ENCODE measurements around the gene SDK2. TPM values are rescaled to one million over a fixed set of nuclear protein-coding genes. Genes with fewer than 3 reads are reported as not detected.

SDK2 gene
- total RNA-seq, 1 experiment from 2014 or later = 0.46 TPM

DNA sequence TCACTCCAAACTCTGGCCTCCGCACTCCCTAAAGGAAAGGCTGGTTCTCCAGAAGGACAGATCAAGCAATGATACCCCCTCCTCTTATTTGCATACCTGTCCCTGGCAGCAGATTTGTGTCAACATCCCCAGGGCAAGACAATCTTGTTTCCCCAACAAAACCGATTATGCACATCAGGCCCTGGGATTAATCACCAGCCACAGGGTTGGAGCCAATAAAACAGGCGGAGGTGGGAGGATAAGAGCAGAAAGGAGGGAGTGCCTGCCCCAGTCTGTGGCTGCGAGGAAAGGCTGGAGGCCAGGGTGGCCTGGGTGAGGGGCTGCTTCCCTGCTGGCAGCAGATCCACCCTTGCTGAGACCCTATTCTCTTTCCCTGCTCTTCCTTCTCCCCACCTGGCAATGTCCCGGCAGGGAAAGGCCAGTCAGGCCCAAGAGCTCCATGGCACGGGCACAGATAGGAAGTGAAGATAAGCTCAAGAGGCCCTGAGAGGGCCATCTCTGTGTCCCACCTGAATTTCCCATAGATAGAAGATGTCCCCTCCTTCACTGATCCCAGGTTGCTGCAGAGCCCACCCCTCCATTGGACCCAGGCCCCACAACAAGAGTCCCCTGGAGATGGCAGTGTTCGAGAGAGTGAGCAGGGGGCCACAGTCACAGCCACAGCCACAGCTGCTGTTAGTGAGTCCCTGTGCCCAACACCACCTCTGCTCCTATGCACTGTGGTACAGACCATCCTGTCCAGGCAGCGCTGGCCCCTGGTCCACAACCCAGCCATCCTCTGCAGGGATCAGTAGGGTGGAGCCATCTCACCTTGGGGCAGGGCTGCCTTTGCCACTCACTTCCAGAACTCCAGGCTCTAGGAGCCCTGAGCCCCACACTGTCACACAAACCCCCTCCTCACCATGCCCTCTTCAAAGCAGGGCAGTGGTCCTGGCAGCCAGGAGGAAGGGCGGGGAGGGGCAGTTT, 137.5 kb downstream of the SDK2 start:
- DNase-seq (ENCODE audit: low spot score) = no peak

DNA sequence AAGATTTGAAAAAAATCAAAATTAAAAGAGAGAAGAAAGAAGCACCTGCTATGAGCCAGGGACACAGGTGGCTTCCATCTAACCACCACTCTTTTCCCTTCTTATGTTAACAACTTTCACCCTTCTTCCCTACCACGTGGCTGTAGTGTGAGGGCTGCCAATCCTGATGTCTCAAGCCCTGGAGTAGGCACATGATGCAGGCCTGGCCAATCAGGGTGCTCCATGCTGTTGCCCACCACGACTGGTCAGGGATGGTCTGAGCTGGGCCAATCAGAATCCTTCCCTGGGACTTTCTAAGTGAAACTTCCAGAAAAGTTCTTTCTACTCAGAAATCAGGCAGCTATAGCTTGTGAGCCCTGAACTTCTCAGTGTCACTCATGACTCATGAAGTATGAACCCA, 140.7 kb downstream of the SDK2 start:
- no peak for DNase-seq (ENCODE audit: low spot score)

DNA sequence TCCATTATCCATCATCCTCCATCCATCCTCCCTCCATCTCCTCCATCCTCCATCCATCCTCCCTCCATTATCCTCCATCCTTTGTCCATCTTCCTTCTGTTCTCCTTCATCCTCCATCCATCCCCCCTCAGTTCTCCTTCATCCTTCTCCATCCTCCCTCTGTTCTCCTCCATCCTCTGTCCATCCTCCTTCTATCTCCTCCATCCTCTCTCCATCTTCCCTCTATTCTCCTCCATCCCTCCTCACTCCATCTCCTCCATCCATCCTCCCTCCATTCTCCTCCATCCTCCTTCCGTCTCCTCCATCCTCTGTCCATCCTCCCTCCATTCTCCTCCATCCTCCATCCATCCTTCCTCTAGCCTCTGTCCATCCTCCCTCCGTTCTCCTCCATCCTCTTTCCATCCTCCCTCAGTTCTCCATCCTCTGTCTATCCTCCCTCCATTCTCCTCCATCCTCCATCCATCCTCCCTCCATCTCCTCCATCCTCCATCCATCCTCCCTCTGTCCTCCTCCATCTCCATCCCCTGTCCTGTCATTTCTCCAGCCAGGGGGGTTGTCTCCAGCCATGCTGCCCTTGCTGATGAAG, 143.7 kb downstream of the SDK2 start:
- DNase-seq (ENCODE audit: low spot score) = no peak

DNA sequence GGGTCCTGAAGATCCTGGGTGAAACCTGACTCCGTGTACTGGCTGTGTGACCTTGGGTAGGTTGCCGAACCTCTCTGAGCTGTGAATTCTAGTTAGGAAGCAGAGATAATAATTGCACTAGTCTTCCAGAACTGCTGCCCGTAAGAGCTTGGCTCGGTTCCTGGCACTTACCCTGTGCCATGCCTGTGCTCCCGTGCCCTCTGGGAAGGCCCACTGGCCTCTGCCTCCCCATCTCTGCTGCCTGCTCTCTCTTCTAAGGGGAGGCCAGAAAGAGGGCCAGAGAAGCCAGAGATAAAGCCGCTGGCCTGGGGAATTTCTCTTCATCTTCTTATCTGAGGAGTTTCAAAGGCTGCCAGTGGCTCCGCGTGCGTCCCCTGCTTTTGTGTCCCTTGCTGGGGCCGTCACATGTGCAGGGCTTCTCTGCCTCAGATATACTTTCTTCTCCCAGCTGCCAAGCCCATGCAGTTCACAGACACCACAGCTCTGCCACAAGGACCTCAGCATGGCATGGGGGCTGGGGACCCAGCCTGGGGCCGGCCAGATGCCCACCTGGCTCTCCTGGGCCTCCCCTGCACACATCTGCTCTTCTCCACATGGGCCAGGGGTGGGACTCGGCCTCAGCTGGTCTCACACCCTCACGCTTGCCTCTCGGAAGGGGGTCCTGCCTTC, 145.2 kb downstream of the SDK2 start:
- DNase-seq (ENCODE audit: low spot score) = no peak

DNA sequence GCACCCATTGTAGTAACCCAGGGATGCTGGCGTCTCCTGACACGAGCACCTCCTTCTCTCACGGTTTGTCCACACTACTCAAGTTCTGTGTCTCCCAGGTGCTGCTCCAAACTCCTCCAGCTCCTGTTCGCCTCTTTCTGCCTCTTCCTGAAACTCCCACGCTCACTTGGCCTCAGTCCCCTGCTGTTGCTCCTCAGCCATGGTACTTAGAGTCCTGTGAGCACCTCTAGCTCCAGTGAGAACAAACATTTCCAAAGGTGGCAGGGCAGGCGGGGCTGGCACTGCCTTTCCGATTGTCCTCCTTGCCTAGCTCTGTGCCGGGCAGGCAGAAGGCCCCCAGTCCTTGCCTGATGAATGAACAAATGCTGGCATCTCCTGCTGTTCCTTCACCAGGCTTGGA, 146.1 kb downstream of the SDK2 start:
- no peak for DNase-seq (ENCODE audit: low spot score)

DNA sequence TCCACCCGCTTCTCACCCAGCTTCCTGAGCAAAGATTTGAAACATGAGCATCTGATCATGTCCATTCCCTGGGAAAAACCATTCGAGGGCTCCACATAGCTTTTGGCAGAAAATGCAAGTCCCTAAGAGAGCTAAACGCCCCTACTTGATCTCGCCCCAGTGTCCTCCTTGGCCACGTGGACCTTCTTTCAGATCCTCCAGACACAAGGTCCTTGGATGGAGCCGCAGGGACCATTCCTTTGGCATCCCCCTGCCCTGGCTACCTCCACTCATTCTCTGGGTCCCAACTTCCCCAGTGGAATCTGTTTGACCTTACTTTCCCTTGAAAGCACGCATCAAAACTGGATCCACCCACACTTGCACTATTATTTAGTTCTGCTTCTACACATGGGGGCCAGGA, 146.5 kb downstream of the SDK2 start:
- no peak for DNase-seq (ENCODE audit: low spot score)

DNA sequence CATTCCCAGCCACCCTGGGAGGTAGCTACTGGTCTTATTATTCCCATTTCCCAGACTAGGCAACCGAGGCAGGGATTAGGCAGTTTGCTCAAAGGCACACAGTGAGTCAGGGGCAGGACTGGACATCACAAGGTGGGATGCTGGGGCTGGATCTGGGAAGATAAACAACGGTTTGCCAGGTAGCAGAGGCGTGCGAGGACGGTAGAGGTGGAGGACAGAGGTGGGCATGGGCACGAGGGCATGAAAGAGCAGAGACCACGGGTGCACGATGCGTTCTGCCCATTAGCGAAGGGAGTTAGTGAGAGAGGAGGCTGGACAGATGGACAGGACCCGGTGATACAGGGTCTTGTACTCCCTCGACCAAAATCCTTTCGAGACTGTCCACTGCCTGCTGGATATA, 148.0 kb downstream of the SDK2 start:
- no peak for DNase-seq (ENCODE audit: low spot score)

DNA sequence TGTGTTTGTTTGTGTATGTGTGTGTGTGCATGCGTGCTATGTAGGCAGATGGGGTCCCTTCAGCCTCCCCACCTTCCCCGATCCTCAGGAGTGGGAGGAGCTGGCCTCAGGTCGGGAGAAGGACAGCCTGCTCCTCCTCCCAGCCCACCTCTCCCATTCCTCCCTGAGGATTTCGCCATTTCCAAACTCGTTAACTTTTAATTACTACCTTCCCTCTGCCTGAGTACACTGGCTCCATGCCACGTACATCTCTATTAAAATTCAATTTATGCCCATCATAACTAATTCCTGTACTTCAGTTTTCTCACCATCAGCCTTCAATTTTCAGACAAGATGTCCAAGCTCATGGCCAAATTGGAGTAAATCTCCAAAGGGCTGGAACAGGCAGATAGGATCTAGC, 148.6 kb downstream of the SDK2 start:
- DNase-seq (ENCODE audit: low spot score) = no peak

DNA sequence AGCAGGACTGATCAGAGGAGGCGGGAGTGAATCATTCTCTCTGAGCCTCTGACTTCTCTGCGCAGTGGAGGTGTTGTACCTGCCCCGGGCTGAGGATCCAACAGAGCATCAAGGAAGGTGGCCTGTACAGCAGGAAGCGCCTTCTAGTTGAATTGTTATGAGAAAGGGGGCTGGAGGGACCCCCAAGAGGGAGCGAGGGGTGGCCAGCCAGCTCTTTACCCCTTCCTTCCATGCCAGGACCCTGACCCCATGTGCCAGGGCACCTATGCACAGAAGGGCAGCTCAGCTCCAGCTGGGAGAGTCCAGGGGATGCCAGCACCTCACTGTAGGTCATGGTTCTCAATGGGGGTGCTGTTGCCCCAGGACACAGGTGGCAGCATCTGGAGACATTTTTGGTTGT, 149.3 kb downstream of the SDK2 start:
- no peak for DNase-seq (ENCODE audit: low spot score)

DNA sequence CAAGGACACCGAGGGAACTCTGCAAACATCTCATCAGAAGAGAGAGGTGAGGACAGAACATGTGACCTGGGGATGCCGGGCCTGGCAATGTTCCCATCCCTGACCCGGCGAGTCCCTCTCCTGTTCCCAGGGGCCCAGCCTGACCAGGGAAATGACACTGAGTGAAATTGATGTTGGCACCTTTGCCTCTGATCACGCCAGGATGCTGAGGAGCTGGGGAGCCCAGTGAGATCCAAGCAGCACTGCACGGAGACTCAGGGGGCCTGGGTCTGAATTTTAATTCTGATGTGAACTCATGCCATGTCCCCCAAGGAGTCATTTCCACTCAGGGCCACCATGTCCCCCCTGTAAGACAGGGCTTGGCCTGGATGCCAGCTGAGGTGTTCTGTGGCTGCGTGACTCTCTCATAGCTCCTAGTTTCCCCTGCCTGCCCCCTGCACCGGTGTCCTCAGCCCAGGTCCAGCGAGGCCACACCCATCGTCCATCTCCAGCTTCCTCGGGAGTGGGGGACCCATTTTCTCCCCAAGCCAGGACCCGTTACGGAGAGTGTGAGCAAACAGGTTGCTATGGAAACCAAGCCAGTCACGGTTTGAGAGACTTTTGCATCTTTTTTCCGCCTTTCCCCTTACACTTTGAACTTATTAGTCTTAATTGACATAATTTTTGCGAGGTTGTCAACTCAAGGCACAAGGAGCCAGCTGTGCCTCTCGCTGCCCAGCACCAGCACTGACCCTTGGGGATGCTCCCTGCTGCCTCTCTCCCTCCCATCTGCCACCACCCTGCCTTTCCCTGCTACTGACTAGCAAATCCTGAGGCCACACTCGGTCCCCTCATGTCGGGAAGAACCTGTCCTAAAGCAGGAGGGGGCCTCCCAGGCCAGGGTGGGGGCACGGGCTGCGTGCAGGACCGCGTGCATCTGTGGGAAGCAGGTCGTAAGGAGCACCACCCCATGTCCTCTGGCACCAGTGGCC, 150.0 kb downstream of the SDK2 start:
- DNase-seq (ENCODE audit: low spot score) = no peak

DNA sequence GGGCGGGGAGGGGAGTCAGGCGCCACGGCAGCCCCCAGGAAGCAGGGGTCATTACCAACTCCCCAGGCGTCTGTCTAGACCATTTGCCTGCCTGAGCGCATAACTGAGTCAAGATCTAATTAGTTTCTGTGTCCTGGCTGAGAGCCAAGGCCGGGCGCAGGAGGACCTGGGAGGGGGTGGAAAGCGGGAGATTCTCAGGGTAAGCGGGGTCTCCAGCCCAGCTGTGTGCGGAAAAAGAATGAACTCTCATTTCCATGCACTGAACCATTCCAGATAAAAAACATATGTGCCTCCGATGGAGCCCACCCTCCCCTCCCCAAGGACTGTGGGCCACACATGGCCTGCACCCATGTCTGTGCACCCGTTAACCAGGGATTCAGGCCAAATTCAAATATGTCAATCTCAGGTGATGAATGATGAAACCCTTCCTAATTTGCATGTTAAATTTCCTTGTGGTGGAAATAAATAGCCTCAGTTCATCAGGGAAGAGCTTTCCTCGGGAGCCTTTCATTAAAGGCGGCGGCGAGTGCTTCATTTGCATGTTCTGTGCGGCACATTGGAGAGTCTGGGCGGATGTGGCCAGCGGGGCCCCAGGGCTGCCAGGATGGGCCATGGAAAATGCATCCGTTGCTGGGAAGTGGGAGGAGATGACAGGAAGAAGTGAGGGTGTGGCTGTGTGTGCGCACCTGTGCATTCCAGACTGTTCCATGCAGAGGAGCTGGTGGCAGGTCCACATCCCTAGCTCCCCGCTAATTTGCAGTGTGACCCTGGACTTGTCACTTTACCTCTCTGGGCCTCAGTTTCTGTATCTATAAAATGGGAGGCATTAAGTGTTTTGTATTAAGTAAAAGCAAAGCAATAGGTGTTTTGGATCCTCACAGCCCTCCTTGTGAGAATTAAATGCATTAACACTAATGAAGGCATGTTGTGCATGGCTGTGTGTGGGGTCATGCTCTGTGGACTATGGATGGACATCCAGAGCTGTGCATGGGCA, 151.1 kb downstream of the SDK2 start:
- DNase-seq (ENCODE audit: low spot score) = no peak

DNA sequence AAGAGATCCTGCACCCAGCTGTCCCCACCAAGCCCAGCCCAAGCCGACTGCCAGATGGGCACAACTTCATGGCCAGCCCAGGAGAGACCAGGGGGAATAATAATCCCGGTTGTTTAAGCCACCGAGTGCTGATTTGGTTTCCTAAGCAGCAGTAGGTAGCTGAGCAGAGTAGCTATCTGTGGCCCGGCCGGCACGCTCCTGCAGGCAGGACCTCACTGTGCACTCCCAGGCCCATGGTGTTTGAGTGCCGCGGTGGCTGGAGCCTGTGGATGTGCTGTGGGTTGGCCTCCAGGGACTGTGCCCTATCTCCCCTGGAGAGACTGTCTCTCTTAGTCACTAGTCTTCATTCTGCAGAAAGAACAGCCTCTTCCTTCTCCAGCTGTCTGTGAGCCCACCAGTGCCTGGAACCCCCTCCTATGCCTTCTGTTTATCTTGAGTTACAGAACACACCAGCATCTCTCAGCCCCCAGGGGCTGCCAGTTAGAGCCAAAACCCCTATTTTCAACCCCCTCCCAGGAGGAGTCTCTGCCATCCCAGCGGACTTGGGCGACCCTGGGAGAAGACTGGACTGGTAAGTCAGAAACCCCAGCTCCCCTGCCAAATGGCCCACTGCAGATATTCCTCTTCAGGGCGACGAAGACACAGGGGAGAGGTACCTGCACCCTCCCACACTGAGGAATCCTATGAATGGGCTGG, 152.0 kb downstream of the SDK2 start:
- no peak for DNase-seq (ENCODE audit: low spot score)

DNA sequence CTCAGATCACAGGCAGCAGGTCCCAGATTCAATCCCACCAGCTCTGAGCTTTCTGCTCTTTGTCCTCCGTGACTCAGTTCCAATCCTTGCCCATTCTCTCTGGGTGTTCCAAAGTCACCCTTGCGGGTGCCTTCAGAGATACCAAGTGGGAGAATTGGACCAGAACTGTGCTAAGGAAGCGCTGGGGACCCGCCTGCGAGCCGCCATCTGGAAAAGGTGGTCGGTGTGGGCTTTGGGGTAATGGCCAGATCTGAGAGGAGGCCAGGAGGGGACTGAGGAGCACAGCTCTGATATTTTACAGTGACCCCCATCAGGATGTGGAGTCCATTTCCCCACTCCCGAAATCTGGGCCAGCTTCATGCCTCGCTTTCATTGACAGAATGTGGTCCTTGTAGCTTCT, 152.6 kb downstream of the SDK2 start:
- no peak for DNase-seq (ENCODE audit: low spot score)

DNA sequence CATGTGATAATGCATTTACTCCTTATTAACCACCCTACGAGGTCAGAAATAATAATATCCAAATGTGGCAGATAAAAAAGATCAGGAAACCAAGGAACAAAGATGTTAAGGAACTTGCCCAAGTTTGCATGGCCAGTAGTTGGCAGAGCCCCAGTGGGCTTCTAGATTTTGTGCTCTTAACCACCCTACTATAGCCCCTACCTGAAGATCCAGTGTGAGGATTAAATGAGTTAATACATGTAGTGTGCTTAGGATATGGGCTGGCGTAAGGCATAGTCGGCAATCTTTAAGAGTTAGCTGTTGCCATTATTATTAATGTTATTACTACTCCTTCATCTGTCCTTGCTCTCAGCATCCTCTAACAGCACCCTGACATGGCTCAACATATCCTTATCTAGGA, 153.4 kb downstream of the SDK2 start:
- DNase-seq (ENCODE audit: low spot score) = no peak

DNA sequence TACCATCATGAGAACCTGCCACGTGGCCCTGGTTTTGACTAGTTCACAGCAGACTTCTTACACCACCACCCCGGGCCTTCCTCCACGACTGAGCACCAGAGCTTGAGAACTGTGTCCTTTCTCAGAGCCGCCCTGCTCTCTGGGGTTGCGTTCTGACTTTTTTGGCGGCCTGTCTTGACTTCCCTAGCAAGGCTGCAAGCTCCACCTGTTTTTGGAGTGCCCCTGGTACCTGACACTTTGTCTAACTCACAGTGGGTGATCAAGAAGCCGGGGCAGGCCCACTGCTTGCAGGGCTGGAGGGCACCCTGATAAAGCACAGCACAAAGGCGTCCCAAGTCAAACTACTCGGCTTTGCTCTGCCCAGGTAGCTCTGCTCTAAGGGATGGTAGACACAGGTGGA, 154.3 kb downstream of the SDK2 start:
- no peak for DNase-seq (ENCODE audit: low spot score)

DNA sequence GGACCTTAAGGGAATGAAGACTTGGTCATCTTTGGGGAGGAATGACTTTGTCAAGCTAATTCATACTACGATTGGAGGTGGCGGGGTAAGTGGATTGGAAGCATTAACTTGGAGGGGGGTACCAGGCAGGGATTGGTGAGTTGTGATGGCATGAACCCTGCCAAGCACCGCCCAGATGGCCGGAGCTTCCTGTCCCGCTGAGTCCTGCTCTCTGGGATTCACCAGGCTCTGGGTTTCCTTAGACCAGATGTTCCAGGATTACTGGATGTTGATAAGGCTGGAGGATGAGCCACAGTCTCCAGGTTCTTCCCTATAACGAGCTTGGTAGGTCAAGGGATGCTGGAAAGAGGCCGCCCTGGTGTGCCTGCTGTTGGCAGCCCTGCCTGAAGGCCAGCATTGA, 154.9 kb downstream of the SDK2 start:
- DNase-seq (ENCODE audit: low spot score) = no peak

DNA sequence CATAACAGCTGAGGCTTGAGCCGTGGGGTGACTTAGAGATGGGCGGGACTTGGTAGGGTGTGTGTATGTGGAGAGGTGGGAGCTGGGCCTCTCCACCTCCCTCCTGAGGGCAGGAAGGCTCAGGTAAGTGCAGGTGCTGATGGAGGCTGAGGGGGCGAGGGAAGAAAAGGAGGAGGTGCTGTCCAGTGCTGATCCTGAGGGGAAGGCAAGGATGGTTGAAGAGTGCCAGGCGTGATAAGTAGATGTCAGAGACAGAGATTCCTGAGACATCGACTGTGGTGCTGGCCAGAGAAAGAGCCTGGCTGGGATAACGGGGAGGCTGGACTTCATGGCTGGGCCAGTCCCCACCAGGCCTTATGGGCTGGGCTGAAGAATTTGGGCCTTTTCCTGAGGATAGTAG, 159.1 kb downstream of the SDK2 start:
- DNase-seq (ENCODE audit: low spot score) = no peak

DNA sequence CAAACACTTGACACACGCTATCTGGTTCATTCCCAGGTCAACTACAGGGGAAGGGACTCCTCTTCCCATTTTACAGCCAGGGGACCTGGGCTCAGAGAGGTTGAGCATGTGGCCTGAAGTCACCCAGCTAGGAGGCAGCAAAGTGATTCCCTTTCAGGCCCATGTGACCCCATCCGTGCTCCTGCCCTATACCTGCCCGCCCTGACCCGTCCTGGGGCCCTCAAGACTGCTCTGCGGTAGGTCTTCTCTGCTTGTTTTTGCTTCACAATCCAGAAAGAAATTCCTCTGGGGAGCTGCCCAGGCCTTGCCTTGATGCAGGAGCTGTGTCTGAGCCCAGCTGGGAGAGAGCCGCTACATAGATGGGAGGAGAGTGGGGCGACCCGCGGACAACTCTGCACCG, 161.4 kb downstream of the SDK2 start:
- no peak for DNase-seq (ENCODE audit: low spot score)

DNA sequence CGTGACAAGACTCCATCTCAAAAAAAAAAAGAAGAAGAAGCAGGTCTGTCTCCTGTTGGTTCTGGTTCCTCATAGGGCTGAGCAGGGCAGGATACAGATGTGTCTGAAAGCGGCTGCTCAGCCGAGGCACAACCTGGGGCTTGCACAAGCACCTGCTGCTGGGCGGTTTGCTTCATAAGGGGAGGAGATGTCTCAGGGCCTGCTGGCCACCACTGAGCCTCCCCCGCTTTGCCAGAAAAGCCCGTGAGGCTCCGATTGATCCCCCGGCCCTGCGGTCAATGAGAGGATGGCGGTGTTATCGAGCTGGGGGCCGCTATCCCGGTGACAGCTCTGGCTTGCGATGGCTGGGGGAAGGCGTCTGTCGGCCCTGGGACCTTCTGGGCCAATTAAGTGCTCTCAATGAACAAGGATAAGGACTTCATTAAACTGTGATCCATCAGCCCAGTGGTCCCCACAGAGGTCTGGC, 162.0 kb downstream of the SDK2 start:
- no peak for DNase-seq (ENCODE audit: low spot score)

DNA sequence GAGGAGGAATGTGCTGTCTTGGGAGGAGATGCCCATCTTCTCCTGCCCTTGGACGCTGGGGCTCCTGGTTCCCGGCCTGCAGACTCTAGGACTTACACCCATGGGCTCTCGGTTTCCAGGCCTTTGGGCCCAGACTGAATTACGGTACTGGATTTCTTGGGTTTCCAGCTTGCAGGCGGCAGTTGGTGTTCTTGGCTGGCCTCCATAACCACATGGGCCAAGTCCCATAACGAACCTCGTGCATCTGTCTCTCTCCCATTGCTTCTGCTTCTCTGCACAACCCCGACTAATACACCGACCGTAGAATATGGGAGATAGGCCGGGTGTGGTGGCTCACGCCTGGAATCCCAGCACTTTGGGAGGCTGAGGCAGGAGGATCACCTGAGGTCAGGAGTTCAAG, 162.6 kb downstream of the SDK2 start:
- no peak for DNase-seq (ENCODE audit: low spot score)

Measured in H4 (cell line).